OCI-LY3 (cell line): ENCODE measurements around the gene BCLAF1.

Experiments
- EZH2phosphoT487 ChIP-seq: fragments of 200-600 bp; shearing (Covaris generic); IDR thresholded peaks from 2 replicates; pipeline ENCODE4 v1.6.1; 2018; ENCODE audit warnings: antibody characterized with exemption, mixed run types, low read depth
- TF ChIP-seq, protein P1 (sequence below): fragments of 200-600, 300-600 bp; sonication (generic); IDR thresholded peaks from 2 replicates; pipeline ENCODE4 v1.5.1; 2014; ENCODE audit warnings: antibody characterized with exemption, low read length, low read depth

- TF ChIP-seq, protein P1, sequence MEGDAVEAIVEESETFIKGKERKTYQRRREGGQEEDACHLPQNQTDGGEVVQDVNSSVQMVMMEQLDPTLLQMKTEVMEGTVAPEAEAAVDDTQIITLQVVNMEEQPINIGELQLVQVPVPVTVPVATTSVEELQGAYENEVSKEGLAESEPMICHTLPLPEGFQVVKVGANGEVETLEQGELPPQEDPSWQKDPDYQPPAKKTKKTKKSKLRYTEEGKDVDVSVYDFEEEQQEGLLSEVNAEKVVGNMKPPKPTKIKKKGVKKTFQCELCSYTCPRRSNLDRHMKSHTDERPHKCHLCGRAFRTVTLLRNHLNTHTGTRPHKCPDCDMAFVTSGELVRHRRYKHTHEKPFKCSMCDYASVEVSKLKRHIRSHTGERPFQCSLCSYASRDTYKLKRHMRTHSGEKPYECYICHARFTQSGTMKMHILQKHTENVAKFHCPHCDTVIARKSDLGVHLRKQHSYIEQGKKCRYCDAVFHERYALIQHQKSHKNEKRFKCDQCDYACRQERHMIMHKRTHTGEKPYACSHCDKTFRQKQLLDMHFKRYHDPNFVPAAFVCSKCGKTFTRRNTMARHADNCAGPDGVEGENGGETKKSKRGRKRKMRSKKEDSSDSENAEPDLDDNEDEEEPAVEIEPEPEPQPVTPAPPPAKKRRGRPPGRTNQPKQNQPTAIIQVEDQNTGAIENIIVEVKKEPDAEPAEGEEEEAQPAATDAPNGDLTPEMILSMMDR = no peak
- no peak for TF ChIP-seq EZH2phosphoT487
These were observed 80.9 kb downstream of the BCLAF1 start for GRCh38 chr6:136208783-136209182.
